Brain microvascular endothelial cell (primary cell): ENCODE results near the gene OS9.

Experiments
- DNase-seq: peaks from one replicate; pipeline ENCODE4 v3.0.0-alpha.2; 2020
- H3K27ac ChIP-seq: fragments of 250-450 bp; sonication (Bioruptor Pico); 2 replicates; pipeline ENCODE4 v1.5.1; 2020; ENCODE audit warnings: mild to moderate bottlenecking, moderate library complexity
- H3K27me3 ChIP-seq: fragments of 250-450 bp; sonication (Bioruptor Pico); replicated peaks from 2 replicates; pipeline ENCODE4 v1.5.1; 2020; ENCODE audit warnings: mild to moderate bottlenecking
- H3K36me3 ChIP-seq: fragments of 250-450 bp; sonication (Bioruptor Pico); replicated peaks from 2 replicates; pipeline ENCODE4 v1.5.1; 2020; ENCODE audit warnings: mild to moderate bottlenecking
- H3K4me3 ChIP-seq: 2 replicates; pipeline ENCODE4 v1.5.1; 2011; ENCODE audit warnings: low read depth, mild to moderate bottlenecking, control low read depth, low read length, moderate library complexity
- in situ Hi-C: cut with HindIII; loops from 2 replicates; pipeline ENCODE4 v1.10.0; 2017; ENCODE audit warnings: low sequenced_read_pairs, low pct_ligation_motif_present
- TF ChIP-seq, protein P1 (sequence below): IDR thresholded peaks from 2 replicates; pipeline ENCODE4 v1.5.1; 2011; ENCODE audit warnings: low read depth, mild to moderate bottlenecking, moderate library complexity, low read length, control low read depth, inconsistent platforms; ENCODE audit errors: missing control alignments

Gene OS9

DNA sequence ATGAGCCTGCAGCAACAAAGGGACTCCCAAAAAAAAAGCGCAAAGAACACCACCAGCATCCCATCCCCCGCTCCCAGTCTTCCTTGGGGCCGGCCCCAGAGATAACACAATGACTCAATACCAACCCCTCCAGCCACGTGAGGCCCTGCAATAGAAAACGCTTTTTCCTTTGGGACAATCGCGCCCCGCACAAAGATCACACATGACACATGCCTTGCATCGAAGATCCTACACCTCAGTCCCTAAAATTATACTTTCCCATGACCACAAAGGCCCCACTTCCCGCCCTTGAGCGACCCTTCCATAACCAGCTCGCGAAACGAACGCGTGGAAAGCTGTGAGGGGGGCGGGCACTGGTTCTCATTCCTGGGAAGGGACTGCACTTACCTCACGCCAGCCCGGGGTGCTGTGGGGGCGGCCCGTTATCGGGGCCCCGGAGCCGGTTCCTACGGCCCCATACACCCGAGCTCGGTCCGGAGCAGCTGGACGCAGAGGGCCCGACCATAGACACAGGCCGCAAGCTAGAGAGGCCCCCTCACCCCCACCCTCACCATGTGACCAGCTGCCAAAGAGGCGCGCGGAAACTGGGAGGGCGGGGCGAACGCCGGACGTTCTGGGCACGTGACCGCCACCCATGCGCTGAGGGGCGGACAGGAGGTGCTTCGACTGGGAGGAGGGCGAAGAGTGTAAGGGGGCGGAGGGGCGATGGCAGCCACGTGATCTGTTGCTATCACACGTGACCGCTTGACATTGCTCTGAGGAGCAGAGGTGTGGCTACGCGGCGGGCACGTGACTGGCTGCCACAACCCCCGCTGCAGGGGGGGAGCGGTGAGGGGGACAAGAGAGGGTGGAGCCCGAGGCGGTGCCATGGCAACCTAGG, 58.1 kb downstream of the OS9 start, which contains the start of gene CDK4:
Gene CDK4 (minus strand): TSS at position 523 of the 880 bp plus-strand sequence. CDS start 593 bp downstream, outside the sequence.
- TF ChIP-seq, protein P1, sequence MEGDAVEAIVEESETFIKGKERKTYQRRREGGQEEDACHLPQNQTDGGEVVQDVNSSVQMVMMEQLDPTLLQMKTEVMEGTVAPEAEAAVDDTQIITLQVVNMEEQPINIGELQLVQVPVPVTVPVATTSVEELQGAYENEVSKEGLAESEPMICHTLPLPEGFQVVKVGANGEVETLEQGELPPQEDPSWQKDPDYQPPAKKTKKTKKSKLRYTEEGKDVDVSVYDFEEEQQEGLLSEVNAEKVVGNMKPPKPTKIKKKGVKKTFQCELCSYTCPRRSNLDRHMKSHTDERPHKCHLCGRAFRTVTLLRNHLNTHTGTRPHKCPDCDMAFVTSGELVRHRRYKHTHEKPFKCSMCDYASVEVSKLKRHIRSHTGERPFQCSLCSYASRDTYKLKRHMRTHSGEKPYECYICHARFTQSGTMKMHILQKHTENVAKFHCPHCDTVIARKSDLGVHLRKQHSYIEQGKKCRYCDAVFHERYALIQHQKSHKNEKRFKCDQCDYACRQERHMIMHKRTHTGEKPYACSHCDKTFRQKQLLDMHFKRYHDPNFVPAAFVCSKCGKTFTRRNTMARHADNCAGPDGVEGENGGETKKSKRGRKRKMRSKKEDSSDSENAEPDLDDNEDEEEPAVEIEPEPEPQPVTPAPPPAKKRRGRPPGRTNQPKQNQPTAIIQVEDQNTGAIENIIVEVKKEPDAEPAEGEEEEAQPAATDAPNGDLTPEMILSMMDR: no peak
- Histone ChIP-seq H3K27me3 (no peaks in the 10 kb centered on the region), H3K27ac (peak within 1 kb of the TSS; percentile 93), H3K36me3 (peaks cover 23% of the 10 kb centered on the region), H3K4me3 (peak within 1 kb of the TSS; percentile 86)
- peak; percentile 100 for DNase-seq
- in situ Hi-C loops: no loop called here

DNA sequence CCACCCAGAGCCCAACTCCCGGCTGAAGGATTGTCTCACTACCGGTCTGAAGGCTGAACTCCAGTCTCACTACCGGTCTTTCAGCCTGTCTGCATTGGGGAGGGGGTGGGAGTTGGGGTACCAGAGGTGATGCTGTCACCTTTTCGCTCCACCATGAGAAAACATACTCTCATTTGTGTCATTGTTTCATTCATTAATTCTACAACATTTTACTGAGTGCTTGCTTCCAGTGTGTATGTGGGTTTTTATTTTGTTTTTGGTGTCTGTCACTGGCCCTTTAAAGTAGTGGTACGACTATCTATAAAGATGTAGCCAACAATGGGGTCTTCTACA, 58.7 kb downstream of the OS9 start:
- Histone ChIP-seq H3K36me3 (peaks cover 19% of the 10 kb centered on the region), H3K27ac (peak overlapping the region; percentile 9), H3K27me3 (no peaks in the 10 kb centered on the region), H3K4me3 (peak overlapping the region; percentile 45)
- TF ChIP-seq, protein P1: no peak
- DNase-seq: no peak
- in situ Hi-C loops: no loop called here

DNA sequence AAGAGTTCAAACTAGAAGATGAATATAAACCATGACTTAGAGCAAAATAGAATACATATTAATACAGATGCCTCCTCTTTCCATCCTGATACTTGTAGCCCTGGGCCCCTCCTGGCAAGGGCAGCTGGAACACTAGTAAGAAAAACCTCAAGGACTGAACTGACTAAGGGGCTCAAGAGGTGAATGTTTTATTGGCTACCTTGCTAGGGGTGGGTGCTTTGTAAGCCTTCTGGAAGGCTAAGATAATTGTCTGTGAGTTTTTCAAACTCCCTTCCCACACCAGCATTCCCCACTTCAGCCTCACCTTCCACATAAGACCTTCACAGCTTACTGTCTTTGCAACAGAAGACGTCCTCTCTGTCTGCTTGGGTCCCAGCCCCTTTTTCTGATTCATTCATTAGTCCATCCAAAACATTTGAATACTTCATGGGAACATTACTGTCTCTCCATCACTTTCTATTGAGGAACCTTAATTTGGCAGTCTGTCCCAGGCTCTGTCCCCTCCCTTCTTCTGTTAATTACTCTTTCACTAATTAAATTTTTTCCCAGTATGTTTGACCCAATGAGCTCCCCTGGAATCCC, 59.9 kb downstream of the OS9 start:
- in situ Hi-C loops: no loop called here
- Histone ChIP-seq H3K36me3 (peaks cover 12% of the 10 kb centered on the region), H3K27ac (no peak overlapping the region), H3K4me3 (no peak overlapping the region), H3K27me3 (no peaks in the 10 kb centered on the region)
- DNase-seq: no peak
- TF ChIP-seq, protein P1: no peak

DNA sequence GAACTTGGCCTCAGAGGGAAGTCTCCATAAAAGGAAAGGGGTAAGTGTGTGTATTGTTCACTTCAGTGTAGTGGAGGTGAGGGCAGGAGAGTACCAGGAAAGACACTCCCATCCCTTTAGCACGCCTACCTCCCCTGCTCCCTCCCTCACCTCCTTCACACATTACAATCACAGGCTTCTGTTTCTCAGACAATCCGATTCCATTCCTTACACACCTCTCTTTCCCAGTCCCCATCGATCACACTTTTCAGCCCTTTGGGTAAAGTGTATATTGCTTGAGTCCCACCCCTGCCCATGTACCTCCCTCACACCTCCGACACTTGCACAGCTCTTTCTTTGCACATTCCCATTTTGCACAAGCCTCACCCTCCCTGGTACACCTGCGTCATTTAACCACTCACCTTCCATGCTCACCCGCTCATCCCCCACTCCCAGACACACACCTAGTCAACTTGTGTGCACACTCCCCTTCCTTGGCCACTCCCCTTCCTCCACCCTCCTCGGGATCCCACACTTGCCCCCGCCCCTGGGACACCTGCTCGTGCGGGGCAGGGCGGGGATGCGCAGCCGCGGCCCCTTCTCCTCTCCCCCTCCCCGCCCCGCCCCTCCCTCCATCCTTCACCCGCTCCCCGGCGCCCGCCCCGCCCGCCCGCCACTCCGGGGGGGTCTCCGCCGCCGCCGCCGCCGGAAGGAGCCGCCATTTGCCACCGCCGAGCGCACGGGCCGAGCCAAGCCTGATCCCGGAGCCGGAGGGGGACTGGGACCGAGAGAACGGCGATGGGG, 60.7 kb downstream of the OS9 start, which contains the start of gene MARCHF9:
Gene MARCHF9 (plus strand): TSS at position 693 of the 783 bp plus-strand sequence. CDS start 426 bp downstream, outside the sequence.
- no peak for DNase-seq
- TF ChIP-seq, protein P1: no peak
- H3K36me3 ChIP-seq: peaks cover 6% of the 10 kb centered on the region
- no peaks in the 10 kb centered on the region for H3K27me3 ChIP-seq
- in situ Hi-C loops: no loop called here
- peak within 1 kb of the TSS; percentile 49 for H3K4me3 ChIP-seq
- H3K27ac ChIP-seq: no peak within 1 kb of the TSS

DNA sequence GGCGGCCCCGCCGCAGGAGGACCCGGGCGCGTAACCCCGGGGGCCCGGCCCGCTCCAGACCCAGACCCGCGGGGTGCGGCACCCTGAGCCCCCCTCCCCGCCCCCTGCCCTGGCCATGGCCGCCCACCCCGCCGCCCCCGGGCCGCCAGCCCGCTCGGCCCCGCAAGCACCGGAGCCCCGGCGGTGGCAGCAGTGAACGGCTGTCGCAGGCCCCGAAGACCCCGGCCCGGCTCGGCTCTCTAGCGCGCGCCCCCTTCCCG, 61.2 kb downstream of the OS9 start:
- H3K4me3 ChIP-seq: peak overlapping the region; percentile 49
- no peak overlapping the region for H3K27ac ChIP-seq
- peaks cover 4% of the 10 kb centered on the region for H3K36me3 ChIP-seq
- in situ Hi-C loops: no loop called here
- DNase-seq: no peak
- TF ChIP-seq, protein P1: no peak
- H3K27me3 ChIP-seq: no peaks in the 10 kb centered on the region
